B cell (primary cell): ENCODE measurements around the gene SMG1. TPM values are rescaled to one million over a fixed set of nuclear protein-coding genes. Genes with fewer than 3 reads are reported as not detected.
"Not testable (repeated sequence)": the region's sequence is repeated elsewhere in the genome, so short reads cannot be mapped to it uniquely, and the experiment has no call there.

Experiments
- ATAC-seq: fragments of 200-7000 bp; cut with Tn5 transposase; one replicate; pipeline ENCODE4 v1.10.0; 2021; ENCODE audit warnings: low read depth, mild to moderate bottlenecking, moderate number of reproducible peaks, moderate library complexity
- CTCF ChIA-PET: fragments of 350-600 bp; sonication (Branson Sonifier 250); formaldehyde crosslinking; loops from one replicate; lab custom pipeline; 2021; ENCODE audit warnings: antibody characterized with exemption, inconsistent platforms; lab: Charles Lee
- POLR2A ChIA-PET: fragments of 350-600 bp; sonication (Branson Sonifier 250); formaldehyde crosslinking; loops from one replicate; lab custom pipeline; 2021; ENCODE audit warnings: antibody characterized with exemption; lab: Charles Lee
- DNase-seq: peaks from one replicate; pipeline ENCODE4 v3.0.0; 2013
- H2AFZ ChIP-seq: 2 replicates; pipeline ENCODE4 v1.6.1; 2012; ENCODE audit warnings: mild to moderate bottlenecking, low read depth, low read length; ENCODE audit not compliant: insufficient read depth, poor library complexity, severe bottlenecking
- H3K27ac ChIP-seq, 2 donors: 1 replicate in 1 of 2; 2 replicates in 1 of 2; pipeline ENCODE4 v1.5.1; 2012 to 2013; ENCODE audit warnings: low read length in 2 of 2, mild to moderate bottlenecking in 2 of 2, moderate library complexity in 1 of 2
- H3K27me3 ChIP-seq, 4 experiments: fragments of 200-600 bp in 1 of 4; sonication (generic) in 1 of 4; replicated peaks in 1 of 4; 1 replicate in 2 of 4; 2 replicates in 2 of 4; pipeline versions ENCODE4 v1.6.1 to v1.7.0; 2013 to 2016; ENCODE audit warnings: low read length in 3 of 4, mild to moderate bottlenecking in 2 of 4, mixed read lengths in 1 of 4, moderate library complexity in 1 of 4; ENCODE audit not compliant: insufficient read depth in 4 of 4, control insufficient read depth in 3 of 4; ENCODE audit errors: control extremely low read depth in 1 of 4
- H3K36me3 ChIP-seq, 2 experiments: replicated peaks in 1 of 2; 1 replicate in 1 of 2; 2 replicates in 1 of 2; pipeline versions ENCODE4 v1.6.1 to v1.7.1; 2013; ENCODE audit warnings: low read length in 1 of 2; ENCODE audit not compliant: insufficient read depth in 2 of 2, control insufficient read depth in 1 of 2; ENCODE audit errors: control extremely low read depth in 1 of 2, extremely low read depth in 1 of 2
- H3K4me1 ChIP-seq, 2 donors: fragments of 200-600 bp in 1 of 2; sonication (generic) in 1 of 2; 1 replicate in 1 of 2; 2 replicates in 1 of 2; pipeline versions ENCODE4 v1.5.1 to v1.6.1; 2013 to 2017; ENCODE audit warnings: low read length in 2 of 2; ENCODE audit not compliant: control insufficient read depth in 2 of 2, insufficient read depth in 2 of 2
- H3K4me2 ChIP-seq: replicated peaks from 2 replicates; pipeline ENCODE3; 2012; ENCODE audit warnings: mild to moderate bottlenecking, low read depth, low read length; ENCODE audit not compliant: poor library complexity, severe bottlenecking
- H3K4me3 ChIP-seq, 5 experiments: fragments of 200-600 bp in 1 of 5; sonication (generic) in 1 of 5; 1 replicate in 3 of 5; 2 replicates in 2 of 5; pipeline versions ENCODE4 v1.5.1 to v1.7.0; 2011 to 2016; ENCODE audit warnings: low read length in 4 of 5, mild to moderate bottlenecking in 4 of 5, low read depth in 2 of 5, control low read depth in 1 of 5, moderate library complexity in 1 of 5; ENCODE audit not compliant: insufficient read depth in 1 of 5; ENCODE audit errors: control extremely low read depth in 1 of 5, extremely low read depth in 1 of 5
- H3K79me2 ChIP-seq: fragments of 200-600 bp; sonication (generic); one replicate; pipeline ENCODE4 v1.6.0; 2016; ENCODE audit warnings: low read length; ENCODE audit not compliant: control insufficient read depth, insufficient read depth
- H3K9ac ChIP-seq: fragments of 200-600 bp; sonication (generic); 2 replicates; pipeline ENCODE4 v1.6.1; 2017; ENCODE audit warnings: mild to moderate bottlenecking, low read length, moderate library complexity
- H3K9me3 ChIP-seq, 3 donors: one replicate each; pipeline versions ENCODE4 v1.6.1 to v1.7.1; 2013; ENCODE audit warnings: low read length in 2 of 3; ENCODE audit not compliant: control insufficient read depth in 2 of 3, insufficient read depth in 1 of 3; ENCODE audit errors: control extremely low read depth in 1 of 3
- H4K20me1 ChIP-seq: 2 replicates; pipeline ENCODE4 v1.6.0; 2012; ENCODE audit warnings: mild to moderate bottlenecking, low read length; ENCODE audit not compliant: insufficient read depth, control insufficient read depth, poor library complexity, severe bottlenecking
- H3K27ac Mint-ChIP-seq: one replicate; pipeline ENCODE4 v1.8.0; 2021; ENCODE audit warnings: mixed read lengths
- H3K27me3 Mint-ChIP-seq: one replicate; pipeline ENCODE4 v1.8.0; 2021; ENCODE audit warnings: mixed read lengths
- H3K4me1 Mint-ChIP-seq: one replicate; pipeline ENCODE4 v1.8.0; 2021; ENCODE audit warnings: mixed read lengths
- H3K4me3 Mint-ChIP-seq: one replicate; pipeline ENCODE4 v1.8.0; 2021; ENCODE audit warnings: mixed read lengths
- H3K9me3 Mint-ChIP-seq: one replicate; pipeline ENCODE4 v1.8.0; 2022; ENCODE audit warnings: mixed read lengths; ENCODE audit not compliant: insufficient read depth
- EZH2 ChIP-seq: IDR thresholded peaks from 2 replicates; pipeline ENCODE4 v1.6.1; 2012; ENCODE audit warnings: borderline replicate concordance, low read depth, mild to moderate bottlenecking, moderate library complexity, low read length; ENCODE audit not compliant: insufficient read depth, poor library complexity, severe bottlenecking
- WGBS: methylation state at CpG from one replicate; pipeline ENCODE4 v1.1.5; 2013; ENCODE audit warnings: missing lambda C conversion rate; ENCODE audit not compliant: insufficient coverage; 5-methylcytosine and 5-hydroxymethylcytosine counted together
- intact Hi-C: fragments of 100-400 bp; cut with micrococcal nuclease; formaldehyde crosslinking; loops from one replicate; pipeline ENCODE4 v1.10.0; 2022
- polyA plus RNA-seq: library from polyadenylated mRNA; depleted of rRNA; stranded (reverse); fragments of >200 nt; gene quantifications from 2 replicates; pipeline ENCODE4 v1.2.3, GENCODE V29; 2012
- total RNA-seq, 2 donors: library from RNA; stranded (reverse); fragments of 120-200 nt in 1 of 2; gene quantifications; 1 replicate in 1 of 2; 2 replicates in 1 of 2; pipeline versions ENCODE4 v1.2.3 to v1.2.4, GENCODE V29; 2013 to 2022
- TF ChIP-seq, protein P1 (sequence below): fragments of 200-600 bp; IDR thresholded peaks from one replicate; pipeline ENCODE4 v1.8.0; 2022; ENCODE audit warnings: antibody characterized with exemption, mild to moderate bottlenecking

SMG1 gene
- total and polyA plus RNA-seq, 2 donors (not counting 1 experiment from before 2014, with no cell fraction given) = 23.2 to 256 TPM

DNA sequence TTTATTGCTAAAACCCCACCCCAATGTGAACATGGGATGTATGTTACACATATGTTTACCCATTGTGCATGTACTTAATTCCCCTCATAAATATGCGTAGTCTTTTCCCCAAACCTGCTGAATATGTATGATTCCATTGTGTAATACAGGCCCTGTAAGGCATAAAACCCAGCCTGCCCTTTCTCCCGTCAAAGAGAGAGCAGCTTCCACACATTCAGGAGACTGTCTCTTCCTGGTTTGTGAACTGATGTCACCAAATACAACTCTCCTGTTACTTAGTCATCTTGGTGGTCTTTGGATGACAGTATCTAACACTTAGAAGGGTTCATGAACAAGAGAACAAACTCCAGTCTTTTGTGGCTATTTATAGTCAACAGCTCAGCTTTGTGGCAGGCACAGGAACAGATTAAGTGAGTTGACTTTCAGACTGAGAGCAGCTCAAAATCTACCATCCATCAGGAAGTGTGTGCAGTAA is 32.9 kb upstream of the SMG1 start:
- CTCF ChIA-PET = interaction anchor here (3.9 kb wide), 1 partner anchor 10 kb away, joined by 13 read pairs; no protein-coding TSS in a partner anchor

DNA sequence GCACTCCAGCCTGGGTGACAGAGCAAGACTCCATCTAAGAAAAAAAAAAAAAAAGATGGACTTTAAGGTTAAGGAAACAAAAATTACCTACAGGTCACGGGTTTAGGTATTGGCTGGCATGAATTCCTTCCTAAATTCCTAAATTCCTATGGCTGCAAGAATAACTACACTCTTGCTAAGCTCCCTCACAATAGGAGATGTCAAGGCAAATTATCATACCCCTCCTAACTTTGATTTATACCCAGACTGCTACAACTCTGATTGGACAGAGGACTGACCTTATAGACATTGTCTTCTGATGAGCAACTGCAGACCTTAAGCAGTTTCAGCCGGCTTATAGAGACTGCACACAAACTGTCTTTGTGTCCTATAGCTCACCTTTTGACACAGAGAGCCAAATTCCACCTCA is 32.4 kb upstream of the SMG1 start:
- Histone ChIP-seq H3K9ac (no peak overlapping the region), H3K27ac (no peak overlapping the region), H3K9me3 (no peaks in the 10 kb centered on the region), H3K4me1 (peaks cover 0 to 3% of the 10 kb centered on the region in 2 donors), H3K4me2 (no peak overlapping the region), H3K4me3 (no peak overlapping the region), H3K79me2 (no peaks in the 10 kb centered on the region), H4K20me1 (no peaks in the 10 kb centered on the region), H2AFZ (no peak overlapping the region), H3K27me3 (no peaks in the 10 kb centered on the region), H3K36me3 (no peaks in the 10 kb centered on the region)
- DNase-seq = no peak
- POLR2A ChIA-PET = no interaction called here
- H3K4me3 Mint-ChIP-seq = no peak overlapping the region
- intact Hi-C loops = no loop called here
- H3K27me3 Mint-ChIP-seq = peaks cover 9% of the 10 kb centered on the region
- CTCF ChIA-PET = interaction anchor here (3.9 kb wide), 1 partner anchor 10 kb away, joined by 13 read pairs; no protein-coding TSS in a partner anchor
- peaks cover 4% of the 10 kb centered on the region for H3K4me1 Mint-ChIP-seq
- H3K9me3 Mint-ChIP-seq = no peaks in the 10 kb centered on the region
- ATAC-seq = no peak
- WGBS = 83% methylated on average over 1 of the region's 2 CpGs
- no peak for TF ChIP-seq EZH2
- TF ChIP-seq, protein P1, sequence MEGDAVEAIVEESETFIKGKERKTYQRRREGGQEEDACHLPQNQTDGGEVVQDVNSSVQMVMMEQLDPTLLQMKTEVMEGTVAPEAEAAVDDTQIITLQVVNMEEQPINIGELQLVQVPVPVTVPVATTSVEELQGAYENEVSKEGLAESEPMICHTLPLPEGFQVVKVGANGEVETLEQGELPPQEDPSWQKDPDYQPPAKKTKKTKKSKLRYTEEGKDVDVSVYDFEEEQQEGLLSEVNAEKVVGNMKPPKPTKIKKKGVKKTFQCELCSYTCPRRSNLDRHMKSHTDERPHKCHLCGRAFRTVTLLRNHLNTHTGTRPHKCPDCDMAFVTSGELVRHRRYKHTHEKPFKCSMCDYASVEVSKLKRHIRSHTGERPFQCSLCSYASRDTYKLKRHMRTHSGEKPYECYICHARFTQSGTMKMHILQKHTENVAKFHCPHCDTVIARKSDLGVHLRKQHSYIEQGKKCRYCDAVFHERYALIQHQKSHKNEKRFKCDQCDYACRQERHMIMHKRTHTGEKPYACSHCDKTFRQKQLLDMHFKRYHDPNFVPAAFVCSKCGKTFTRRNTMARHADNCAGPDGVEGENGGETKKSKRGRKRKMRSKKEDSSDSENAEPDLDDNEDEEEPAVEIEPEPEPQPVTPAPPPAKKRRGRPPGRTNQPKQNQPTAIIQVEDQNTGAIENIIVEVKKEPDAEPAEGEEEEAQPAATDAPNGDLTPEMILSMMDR = no peak
- no peak overlapping the region for H3K27ac Mint-ChIP-seq

More for the DNA sequence above, 32.9 kb upstream of the SMG1 start:
- H4K20me1 ChIP-seq = no peaks in the 10 kb centered on the region
- no peaks in the 10 kb centered on the region for H3K27me3 ChIP-seq
- no peak overlapping the region for H3K27ac Mint-ChIP-seq
- no peak overlapping the region for H3K4me3 Mint-ChIP-seq
- peaks cover 0 to 3% of the 10 kb centered on the region in 2 donors for H3K4me1 ChIP-seq
- POLR2A ChIA-PET = no interaction called here
- H2AFZ ChIP-seq = no peak overlapping the region
- peaks cover 4% of the 10 kb centered on the region for H3K4me1 Mint-ChIP-seq
- no peak overlapping the region for H3K27ac ChIP-seq
- intact Hi-C loops = no loop called here
- no peaks in the 10 kb centered on the region for H3K9me3 Mint-ChIP-seq
- H3K9ac ChIP-seq = no peak overlapping the region
- no CpG with 5 or more reads among the region's 2 CpGs for WGBS
- no peak for DNase-seq
- H3K4me3 ChIP-seq = no peak overlapping the region
- H3K9me3 ChIP-seq = no peaks in the 10 kb centered on the region
- H3K36me3 ChIP-seq = no peaks in the 10 kb centered on the region
- TF ChIP-seq, protein P1 = no peak
- TF ChIP-seq EZH2 = no peak
- peaks cover 9% of the 10 kb centered on the region for H3K27me3 Mint-ChIP-seq
- ATAC-seq = no peak
- no peaks in the 10 kb centered on the region for H3K79me2 ChIP-seq
- H3K4me2 ChIP-seq = no peak overlapping the region

DNA sequence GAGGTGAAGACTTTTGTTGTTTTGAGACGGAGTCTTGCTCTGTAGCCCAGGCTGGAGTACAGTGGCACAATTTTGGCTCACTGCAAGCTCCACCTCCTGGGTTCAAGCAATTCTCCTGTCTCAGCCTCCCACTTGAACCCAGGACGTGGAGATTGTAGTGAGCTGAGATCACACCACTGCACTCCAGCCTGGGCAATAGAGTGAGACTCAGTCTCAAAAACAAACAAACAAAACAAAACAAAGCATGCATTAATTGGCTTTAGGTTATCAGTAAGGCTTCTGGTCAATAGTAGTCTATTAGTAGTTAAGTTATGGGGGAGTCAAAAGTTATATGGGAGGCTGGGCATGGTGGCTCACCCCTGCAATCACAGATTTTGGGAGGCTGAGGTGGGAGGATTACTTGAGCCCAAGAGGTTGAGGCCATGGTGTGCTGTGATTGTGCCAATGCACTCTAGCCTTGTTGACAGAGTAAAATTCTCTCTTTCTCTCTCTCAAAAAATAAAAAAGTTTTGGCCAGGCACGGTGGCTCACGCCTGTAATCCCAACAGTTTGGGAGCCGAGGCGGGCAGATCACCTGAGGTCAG is 30.5 kb upstream of the SMG1 start:
- peak overlapping the region in 2 of 5 experiments; percentile 29 to 50 for H3K4me3 ChIP-seq

More for the DNA sequence above, 30.5 kb upstream of the SMG1 start:
- H3K9me3 Mint-ChIP-seq, H3K79me2 ChIP-seq, H3K9me3 ChIP-seq, H3K4me1 Mint-ChIP-seq, H3K27me3 Mint-ChIP-seq, H3K36me3 ChIP-seq, H3K27ac ChIP-seq, intact Hi-C loops, DNase-seq, H3K4me1 ChIP-seq, H3K27me3 ChIP-seq, ATAC-seq, POLR2A ChIA-PET, H3K9ac ChIP-seq, H4K20me1 ChIP-seq: not testable (repeated sequence)
- peak overlapping the region; percentile 67 for H3K4me3 Mint-ChIP-seq
- H3K27ac Mint-ChIP-seq = peak overlapping the region; percentile 17
- H3K4me2 ChIP-seq = peak overlapping the region; percentile 44
- peak overlapping the region; percentile 81 for H2AFZ ChIP-seq
- CTCF ChIA-PET = interaction anchor here (1.4 to 3.9 kb wide), 2 partner anchors 8 to 12 kb away, joined by 5 to 13 read pairs; no protein-coding TSS in a partner anchor
- WGBS = no CpG with 5 or more reads among the region's 6 CpGs
